Ishikawa (cell line): ENCODE measurements around the gene DCLRE1A.

Experiments
- CEBPB ChIP-seq: IDR thresholded peaks from 2 replicates; pipeline ENCODE4 v1.6.1; 2012
- CREB1 ChIP-seq: IDR thresholded peaks from 2 replicates; pipeline ENCODE4 v1.6.1; 2012; ENCODE audit warnings: low read depth
- EGR1 ChIP-seq: IDR thresholded peaks from 2 replicates; pipeline ENCODE4 v1.6.1; 2012
- EP300 ChIP-seq: IDR thresholded peaks from 2 replicates; pipeline ENCODE4 v1.6.1; 2012; ENCODE audit warnings: borderline replicate concordance
- FOXM1 ChIP-seq: IDR thresholded peaks from 2 replicates; pipeline ENCODE4 v1.6.1; 2012; ENCODE audit warnings: low read depth, borderline replicate concordance
- MAX ChIP-seq: IDR thresholded peaks from 2 replicates; pipeline ENCODE4 v1.6.1; 2012
- NFIC ChIP-seq: IDR thresholded peaks from 2 replicates; pipeline ENCODE4 v1.6.1; 2012
- RAD21 ChIP-seq: IDR thresholded peaks from 2 replicates; pipeline ENCODE4 v1.6.1; 2012; ENCODE audit warnings: low read depth
- REST ChIP-seq: IDR thresholded peaks from 2 replicates; pipeline ENCODE4 v1.6.1; 2012; ENCODE audit warnings: low read depth, mild to moderate bottlenecking
- TAF1 ChIP-seq: IDR thresholded peaks from 2 replicates; pipeline ENCODE4 v1.6.1; 2012; ENCODE audit warnings: low read depth, mild to moderate bottlenecking
- TCF12 ChIP-seq: IDR thresholded peaks from 2 replicates; pipeline ENCODE4 v1.6.1; 2012; ENCODE audit warnings: low read depth
- TEAD4 ChIP-seq: IDR thresholded peaks from 2 replicates; pipeline ENCODE4 v1.6.1; 2012
- USF1 ChIP-seq: IDR thresholded peaks from 2 replicates; pipeline ENCODE4 v1.6.1; 2012
- YY1 ChIP-seq: IDR thresholded peaks from 2 replicates; pipeline ENCODE4 v1.6.1; 2012; ENCODE audit warnings: low read depth
- ZBTB7A ChIP-seq: IDR thresholded peaks from 2 replicates; pipeline ENCODE4 v1.6.1; 2012; ENCODE audit warnings: low read depth

Gene DCLRE1A

GRCh38 chr10:113876461-113876860, 22.6 kb upstream of the DCLRE1A start:
- TF ChIP-seq CEBPB (no peak), CREB1 (no peak), YY1 (no peak)

- TF ChIP-seq USF1 = no peak
- no peak for TF ChIP-seq TAF1
These were observed 21.3 kb upstream of the DCLRE1A start for GRCh38 chr10:113875212-113875611.

- TF ChIP-seq REST = no peak
- no peak for TF ChIP-seq ZBTB7A
- TF ChIP-seq EP300 = no peak
- no peak for TF ChIP-seq EGR1
- no peak for TF ChIP-seq MAX
- no peak for TF ChIP-seq RAD21
- TF ChIP-seq TEAD4 = no peak
- no peak for TF ChIP-seq NFIC
- TF ChIP-seq USF1 = no peak
- no peak for TF ChIP-seq TAF1
- TF ChIP-seq FOXM1 = no peak
- no peak for TF ChIP-seq CEBPB
- no peak for TF ChIP-seq TCF12
- no peak for TF ChIP-seq YY1
- no peak for TF ChIP-seq CREB1
These were observed 18.5 kb upstream of the DCLRE1A start for GRCh38 chr10:113872139-113873030.

- TF ChIP-seq YY1 (no peak), MAX (no peak), TEAD4 (no peak), FOXM1 (no peak), CREB1 (no peak), TCF12 (no peak)
These were observed 15.9 kb upstream of the DCLRE1A start for GRCh38 chr10:113869789-113870188.

- TF ChIP-seq MAX (no peak), TAF1 (no peak), EP300 (no peak), TCF12 (no peak), NFIC (no peak), CREB1 (no peak), CEBPB (no peak), REST (no peak), ZBTB7A (no peak), RAD21 (no peak), YY1 (no peak), FOXM1 (no peak), USF1 (no peak), EGR1 (no peak), TEAD4 (no peak)
These were observed 14.0 kb upstream of the DCLRE1A start for GRCh38 chr10:113867904-113868303.
